H1 (cell line): ENCODE measurements around the gene KIAA1614. TPM values are rescaled to one million over a fixed set of nuclear protein-coding genes. Genes with fewer than 3 reads are reported as not detected.

Source experiments
- CTCF ChIA-PET: fragments of 300-600 bp; sonication (Branson Sonifier 250); formaldehyde crosslinking; loops from one replicate; lab custom pipeline; 2021; ENCODE audit not compliant: partially characterized antibody; lab: Charles Lee
- POLR2A ChIA-PET: fragments of 300-600 bp; sonication (Branson Sonifier 250); formaldehyde crosslinking; loops from one replicate; lab custom pipeline; 2021; ENCODE audit warnings: inconsistent platforms; ENCODE audit not compliant: partially characterized antibody; lab: Charles Lee
- DNase-seq, 2 experiments: peaks; one replicate each; pipeline versions ENCODE4 v3.0.0 to v3.0.0-alpha.2; 2010 to 2022; ENCODE audit warnings: low spot score in 2 of 2, low read depth in 1 of 2, mixed read lengths in 1 of 2
- FAIRE-seq: peaks from 2 replicates; lab custom pipeline; 2011; peaks lifted over from hg19 to GRCh38; lab: Jason Lieb, UNC
- H2AFZ ChIP-seq: 2 replicates; pipeline ENCODE4 v1.8.1; 2012; ENCODE audit warnings: low read length, inconsistent platforms
- H2AK5ac ChIP-seq: 2 replicates; pipeline ENCODE4 v1.6.1; 2013; ENCODE audit warnings: low read depth, low read length
- H2BK120ac ChIP-seq: replicated peaks from 2 replicates; pipeline ENCODE3; 2013; ENCODE audit warnings: low read depth, low read length, inconsistent platforms
- H2BK12ac ChIP-seq: 2 replicates; pipeline ENCODE4 v1.6.1; 2013; ENCODE audit warnings: low read depth, low read length
- H2BK15ac ChIP-seq: 2 replicates; pipeline ENCODE4 v1.6.1; 2013; ENCODE audit warnings: low read length
- H2BK20ac ChIP-seq: 2 replicates; pipeline ENCODE4 v1.6.1; 2013; ENCODE audit warnings: low read length
- H2BK5ac ChIP-seq: 2 replicates; pipeline ENCODE4 v1.6.1; 2013; ENCODE audit warnings: low read depth, low read length
- H3K14ac ChIP-seq: 2 replicates; pipeline ENCODE4 v1.6.1; 2013; ENCODE audit warnings: inconsistent platforms; ENCODE audit not compliant: insufficient read length
- H3K18ac ChIP-seq: 2 replicates; pipeline ENCODE4 v1.6.1; 2013; ENCODE audit warnings: low read length; ENCODE audit errors: extremely low read depth
- H3K23ac ChIP-seq: 2 replicates; pipeline ENCODE4 v1.6.1; 2013; ENCODE audit warnings: inconsistent platforms; ENCODE audit not compliant: insufficient read length
- H3K23me2 ChIP-seq: 2 replicates; pipeline ENCODE4 v1.6.1; 2013; ENCODE audit warnings: low read depth, low read length
- H3K27ac ChIP-seq: 2 replicates; pipeline ENCODE4 v1.6.1; 2011; ENCODE audit warnings: low read depth, low read length, inconsistent platforms
- H3K27me3 ChIP-seq, 4 experiments: replicated peaks in 1 of 4; 1 replicate in 1 of 4; 2 replicates in 3 of 4; pipeline versions ENCODE4 v1.6.1 to v1.8.1; 2011 to 2013; ENCODE audit warnings: low read length in 3 of 4, mild to moderate bottlenecking in 3 of 4, inconsistent platforms in 2 of 4, mixed read lengths in 2 of 4, moderate library complexity in 1 of 4; ENCODE audit not compliant: control insufficient read depth in 3 of 4, insufficient read depth in 3 of 4; ENCODE audit errors: extremely low read depth in 1 of 4
- H3K36me3 ChIP-seq, 4 experiments: 2 replicates each; pipeline versions ENCODE4 v1.6.1 to v1.8.1; 2011 to 2013; ENCODE audit warnings: mild to moderate bottlenecking in 4 of 4, low read length in 3 of 4, moderate library complexity in 2 of 4, control low read depth in 1 of 4, inconsistent platforms in 1 of 4; ENCODE audit not compliant: insufficient read depth in 4 of 4, control insufficient read depth in 2 of 4
- H3K4ac ChIP-seq: replicated peaks from 2 replicates; pipeline ENCODE3; 2013; ENCODE audit warnings: low read length, low read depth, mixed read lengths, inconsistent platforms; ENCODE audit not compliant: insufficient read length
- H3K4me1 ChIP-seq, 4 experiments: replicated peaks in 1 of 4; 1 replicate in 1 of 4; 2 replicates in 3 of 4; pipeline versions ENCODE4 v1.6.1 to v1.8.1; 2011 to 2013; ENCODE audit warnings: low read length in 3 of 4, inconsistent platforms in 2 of 4, mixed read lengths in 1 of 4; ENCODE audit not compliant: insufficient read depth in 4 of 4, control insufficient read depth in 3 of 4
- H3K4me2 ChIP-seq, 2 experiments: 2 replicates each; pipeline versions ENCODE4 v1.6.1 to v1.8.1; 2011 to 2013; ENCODE audit warnings: low read depth in 2 of 2, low read length in 2 of 2, control low read depth in 1 of 2, inconsistent platforms in 1 of 2, mild to moderate bottlenecking in 1 of 2; ENCODE audit not compliant: insufficient read depth in 1 of 2
- H3K4me3 ChIP-seq, 4 experiments: fragments of 200-600, 300-600 bp in 1 of 4; sonication (generic), shearing (Covaris generic), sonication (Bioruptor Twin) in 1 of 4; 2 replicates each; pipeline versions ENCODE4 v1.5.1 to v1.8.1; 2011 to 2016; ENCODE audit warnings: low read length in 4 of 4, low read depth in 3 of 4, control low read depth in 2 of 4, inconsistent platforms in 2 of 4, mild to moderate bottlenecking in 2 of 4, mixed read lengths in 1 of 4, moderate library complexity in 1 of 4; ENCODE audit not compliant: insufficient read depth in 2 of 4; ENCODE audit errors: extremely low read depth in 1 of 4
- H3K56ac ChIP-seq: replicated peaks from 2 replicates; pipeline ENCODE3; 2013; ENCODE audit warnings: low read depth, mild to moderate bottlenecking, mixed read lengths, low read length, inconsistent platforms; ENCODE audit not compliant: insufficient read length
- H3K79me1 ChIP-seq: 2 replicates; pipeline ENCODE4 v1.6.1; 2013; ENCODE audit warnings: low read depth, low read length, control low read depth
- H3K79me2 ChIP-seq, 2 experiments: 2 replicates each; pipeline versions ENCODE4 v1.6.1 to v1.8.1; 2012 to 2013; ENCODE audit warnings: low read length in 2 of 2, mild to moderate bottlenecking in 2 of 2, inconsistent platforms in 1 of 2; ENCODE audit not compliant: insufficient read depth in 2 of 2, control insufficient read depth in 1 of 2
- H3K9ac ChIP-seq, 4 experiments: replicated peaks in 1 of 4; 1 replicate in 1 of 4; 2 replicates in 3 of 4; pipeline versions ENCODE4 v1.6.1 to v1.8.1; 2011 to 2013; ENCODE audit warnings: low read depth in 3 of 4, low read length in 3 of 4, control low read depth in 2 of 4, mild to moderate bottlenecking in 2 of 4, moderate library complexity in 2 of 4, inconsistent platforms in 1 of 4; ENCODE audit errors: extremely low read depth in 1 of 4
- H3K9me3 ChIP-seq, 2 experiments: 2 replicates each; pipeline versions ENCODE4 v1.6.1 to v1.8.1; 2012 to 2013; ENCODE audit warnings: mild to moderate bottlenecking in 2 of 2, moderate library complexity in 2 of 2, control low read depth in 1 of 2, inconsistent platforms in 1 of 2, low read depth in 1 of 2, low read length in 1 of 2, mixed read lengths in 1 of 2; ENCODE audit not compliant: insufficient read depth in 2 of 2
- H4K20me1 ChIP-seq, 2 experiments: replicated peaks in 1 of 2; 2 replicates each; pipeline versions ENCODE3 to v1.8.1; 2011 to 2013; ENCODE audit warnings: inconsistent platforms in 2 of 2, low read length in 2 of 2, mild to moderate bottlenecking in 1 of 2; ENCODE audit not compliant: insufficient read depth in 2 of 2, control insufficient read depth in 1 of 2
- H4K5ac ChIP-seq: 2 replicates; pipeline ENCODE4 v1.6.1; 2013; ENCODE audit warnings: low read length, low read depth, mixed read lengths, inconsistent platforms; ENCODE audit not compliant: insufficient read length
- H4K8ac ChIP-seq: 2 replicates; pipeline ENCODE4 v1.8.0; 2013; ENCODE audit warnings: mild to moderate bottlenecking, moderate library complexity, low read length, inconsistent platforms; ENCODE audit not compliant: insufficient read depth; ENCODE audit errors: extremely low read depth
- H4K91ac ChIP-seq: replicated peaks from 2 replicates; pipeline ENCODE3; 2013; ENCODE audit warnings: low read length, mixed read lengths, inconsistent platforms; ENCODE audit not compliant: insufficient read length
- CBX8 ChIP-seq: fragments of 300-800, 300-1000 bp; sonication (generic); IDR thresholded peaks from 2 replicates; pipeline ENCODE4 v1.7.1; 2016; ENCODE audit warnings: low read depth, low read length, borderline replicate concordance
- E2F6 ChIP-seq: IDR thresholded peaks from 2 replicates; pipeline ENCODE4 v1.6.1; 2012; ENCODE audit warnings: inconsistent platforms
- EP300 ChIP-seq, 2 experiments: IDR thresholded peaks; 1 replicate in 1 of 2; 2 replicates in 1 of 2; pipeline ENCODE4 v1.6.1; 2011 to 2012; ENCODE audit warnings: low read depth in 2 of 2, low read length in 2 of 2, mild to moderate bottlenecking in 2 of 2, borderline replicate concordance in 1 of 2, inconsistent platforms in 1 of 2, moderate library complexity in 1 of 2
- EZH2 ChIP-seq: fragments of 200-600 bp; sonication (generic); IDR thresholded peaks from 2 replicates; pipeline ENCODE4 v1.7.1; 2012; ENCODE audit warnings: low read depth, mild to moderate bottlenecking, moderate library complexity, low read length, inconsistent platforms; ENCODE audit not compliant: severe bottlenecking
- POLR2A ChIP-seq, 2 experiments: IDR thresholded peaks; 1 replicate in 1 of 2; 2 replicates in 1 of 2; pipeline ENCODE4 v1.6.1; 2011; ENCODE audit warnings: low read depth in 2 of 2, low read length in 2 of 2, mild to moderate bottlenecking in 2 of 2; ENCODE audit errors: control extremely low read depth in 1 of 2
- POLR2AphosphoS5 ChIP-seq: IDR thresholded peaks from 2 replicates; pipeline ENCODE4 v1.6.1; 2011; ENCODE audit warnings: low read depth, low read length
- RFX5 ChIP-seq: IDR thresholded peaks from 2 replicates; pipeline ENCODE4 v1.6.1; 2011; ENCODE audit warnings: low read depth, low read length, improper control_type of control experiment, borderline replicate concordance
- SIN3A ChIP-seq, 2 experiments: IDR thresholded peaks in 1 of 2; conservative IDR thresholded peaks in 1 of 2; 2 replicates each; pipeline ENCODE4 v1.6.1; 2011 to 2012; ENCODE audit warnings: low read length in 2 of 2, improper control_type of control experiment in 1 of 2, low read depth in 1 of 2, mild to moderate bottlenecking in 1 of 2
- SP2 ChIP-seq: IDR thresholded peaks from 2 replicates; pipeline ENCODE4 v1.6.1; 2012; ENCODE audit warnings: mild to moderate bottlenecking, low read length, inconsistent platforms
- USF2 ChIP-seq: IDR thresholded peaks from 2 replicates; pipeline ENCODE4 v1.6.1; 2011; ENCODE audit warnings: low read length, improper control_type of control experiment
- WGBS, 2 experiments: shearing (Covaris generic) in 1 of 2; methylation state at CpG; one replicate each; pipeline versions ENCODE4 v1.1.6 to v1.1.7; 2013 to 2015; ENCODE audit warnings: low lambda C conversion rate in 2 of 2, mixed read lengths in 2 of 2, inconsistent platforms in 1 of 2, low coverage in 1 of 2, missing lambda C conversion rate in 1 of 2; ENCODE audit not compliant: insufficient replicate concordance in 2 of 2, insufficient coverage in 1 of 2, insufficient read length in 1 of 2; ENCODE audit errors: extremely low coverage in 1 of 2, missing lambda C conversion rate in 1 of 2; 5-methylcytosine and 5-hydroxymethylcytosine counted together
- polyA plus RNA-seq, 7 experiments: library from polyadenylated mRNA; depleted of rRNA in 3 of 7; stranded (reverse) in 5 of 7; unstranded in 2 of 7; fragments of >200 nt in 5 of 7; fragments of 200-250 nt in 2 of 7; gene quantifications; 1 replicate in 5 of 7; 2 replicates in 1 of 7; 4 replicates in 1 of 7; pipeline versions ENCODE4 v1.2.1 to v1.2.3, GENCODE V29; 2011 to 2013; ENCODE audit warnings: missing spikeins in 2 of 7, mixed read lengths in 2 of 7
- total RNA-seq: library from RNA; stranded (reverse); fragmentation: NEBNext Ultra II Directional; extraction: Animal tissue kit (Norgen Biotek cat#: 25700); gene quantifications from 2 replicates; pipeline ENCODE4 v1.2.1, GENCODE V29; 2021

KIAA1614 gene
- total and polyA plus RNA-seq, 2 of the 8 experiments (the other 6 are each of a cell fraction or from before 2014, with no cell fraction given) = 1.3 to 3.1 TPM

- Histone ChIP-seq H2BK5ac (no peak overlapping the region), H4K8ac (no peak overlapping the region), H3K27ac (no peak overlapping the region), H4K91ac (no peak overlapping the region), H3K79me1 (peaks cover 2% of the 10 kb centered on the region; the same call in 1 of the 2 replicates), H3K79me2 (no peaks in the 10 kb centered on the region), H2BK20ac (no peak overlapping the region), H3K4me3 (no peak overlapping the region), H3K18ac (no peak overlapping the region), H2AK5ac (no peak overlapping the region), H2AFZ (no peak overlapping the region), H3K9ac (no peak overlapping the region), H3K23ac (no peak overlapping the region), H3K9me3 (no peaks in the 10 kb centered on the region), H3K27me3 (no peaks in the 10 kb centered on the region), H3K23me2 (no peaks in the 10 kb centered on the region), H3K4me2 (no peak overlapping the region), H3K4ac (no peak overlapping the region), H4K5ac (no peak overlapping the region), H2BK12ac (no peak overlapping the region), H3K4me1 (no peaks in the 10 kb centered on the region), H3K36me3 (peaks cover 0 to 30% (median 9%) of the 10 kb centered on the region in 4 experiments; a peak in 6 of 8 replicates), H3K14ac (no peak overlapping the region), H2BK15ac (no peak overlapping the region), H3K56ac (no peak overlapping the region), H4K20me1 (peaks cover 0 to 6% of the 10 kb centered on the region in 2 experiments), H2BK120ac (no peak overlapping the region)
- POLR2A ChIA-PET = interaction anchor here (0.9 kb wide), 1 partner anchor 9 kb away, joined by 3 read pairs; no protein-coding TSS in a partner anchor
- FAIRE-seq (no peak), DNase-seq (no peak)
- CTCF ChIA-PET = interaction anchor here (0.6 to 1.1 kb wide), 2 partner anchors 8 to 56 kb away, joined by 3 read pairs; no protein-coding TSS in a partner anchor
- WGBS, 2 experiments = 96% methylated on average over 8 of the region's 8 CpGs; no CpG with 5 or more reads in 1 of the 2 experiments
- TF ChIP-seq RFX5 (no peak), USF2 (no peak), SP2 (no peak), POLR2A (IDR thresholded peaks at IDR 0.05; ENCODE audit: control extremely low read depth in 1 of 2, low read depth in 2 of 2, low read length in 2 of 2) (no peak), EP300 (IDR thresholded peaks at IDR 0.05; ENCODE audit: borderline replicate concordance in 1 of 2, low read depth in 2 of 2, low read length in 2 of 2) (no peak), E2F6 (no peak), SIN3A (conservative IDR thresholded peaks at IDR 0.05 in 1 of 2, IDR thresholded peaks at IDR 0.05 in 1 of 2; ENCODE audit: low read depth in 1 of 2, low read length in 2 of 2) (no peak), EZH2 (no peak), POLR2AphosphoS5 (no peak), CBX8 (no peak)
These were observed 58.7 kb downstream of the KIAA1614 start for GRCh38 chr1:180971273-180971997.
